ENCODE data around the gene TAS2R40.
A peak's percentile ranks its signal among the peaks of the same experiment; 100 is the strongest.

The TAS2R40 gene

DNA sequence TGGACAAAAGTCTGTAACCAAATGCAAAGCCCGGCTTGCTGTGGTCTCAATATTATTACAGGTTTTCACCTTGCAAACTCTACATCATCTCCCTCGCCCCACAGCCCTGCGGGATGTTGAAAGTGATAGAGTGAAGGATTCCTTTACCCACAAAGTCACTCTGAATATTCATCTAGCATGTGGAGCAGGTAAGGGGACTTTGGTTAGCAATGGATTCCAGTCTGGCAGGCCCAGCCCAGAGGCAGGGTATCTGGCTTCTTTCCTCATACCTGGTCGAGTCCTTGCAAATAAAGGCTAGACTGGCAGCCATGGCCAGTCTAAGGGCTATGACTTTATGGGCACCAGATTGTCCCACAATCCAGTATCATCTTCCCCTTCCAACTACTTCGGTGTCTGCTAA, 3.2 kb downstream of the TAS2R40 start:
- DNase-seq (ENCODE audit: low spot score) = no peak

DNA sequence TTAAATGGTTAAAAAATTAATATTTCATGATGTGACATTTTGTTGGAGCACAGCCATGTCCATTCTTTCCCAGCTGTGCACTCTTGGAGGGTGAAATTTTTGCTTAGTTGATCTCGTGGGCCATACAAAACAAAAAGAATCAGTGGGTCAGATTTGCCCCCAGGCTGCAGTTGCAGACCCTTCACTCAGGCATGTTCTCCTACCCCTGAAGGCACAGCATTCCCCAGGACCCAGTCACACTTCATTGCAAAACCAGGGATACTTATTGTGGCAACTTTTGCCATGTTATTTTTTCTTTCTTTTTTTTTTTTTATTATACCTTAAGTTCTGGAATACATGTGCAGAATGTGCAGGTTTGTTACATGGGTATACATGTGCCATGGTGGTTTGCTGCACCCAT, 6.0 kb downstream of the TAS2R40 start:
- DNase-seq (ENCODE audit: low spot score) = no peak

DNA sequence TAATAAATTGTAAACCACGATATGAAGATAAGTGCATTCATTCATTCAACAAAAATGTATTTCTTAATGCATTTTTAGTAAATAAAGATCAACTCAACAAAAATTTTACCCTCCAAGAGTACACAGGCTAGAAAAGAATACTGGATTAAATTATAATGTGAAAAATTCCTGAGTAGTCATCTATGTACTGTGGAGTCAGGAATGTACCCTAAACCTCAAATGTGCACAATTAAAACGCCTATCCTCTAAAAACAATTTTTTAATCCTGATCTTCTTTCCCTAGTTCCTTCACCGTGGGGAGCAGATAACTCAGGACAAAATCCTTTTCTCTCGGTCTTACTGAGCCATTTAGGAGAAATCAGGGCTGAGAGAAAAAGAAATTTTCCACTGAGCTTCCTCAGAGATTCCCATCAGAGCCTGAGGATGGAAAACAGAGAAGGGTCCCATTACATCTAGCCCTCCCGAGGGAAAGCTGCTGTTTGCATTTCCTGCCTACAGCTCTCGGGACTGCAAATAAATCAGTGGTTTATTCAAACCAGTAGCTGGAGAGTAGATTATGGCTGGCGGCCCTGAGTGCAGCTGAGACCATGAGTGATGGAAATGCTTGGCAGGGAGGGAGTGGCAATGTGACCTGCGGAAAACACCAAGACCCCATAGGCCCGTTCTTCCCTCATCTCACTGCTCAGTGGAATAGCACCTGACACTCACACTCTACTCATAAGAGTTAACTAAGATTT, 7.4 kb downstream of the TAS2R40 start:
- no peak for DNase-seq (ENCODE audit: low spot score)

DNA sequence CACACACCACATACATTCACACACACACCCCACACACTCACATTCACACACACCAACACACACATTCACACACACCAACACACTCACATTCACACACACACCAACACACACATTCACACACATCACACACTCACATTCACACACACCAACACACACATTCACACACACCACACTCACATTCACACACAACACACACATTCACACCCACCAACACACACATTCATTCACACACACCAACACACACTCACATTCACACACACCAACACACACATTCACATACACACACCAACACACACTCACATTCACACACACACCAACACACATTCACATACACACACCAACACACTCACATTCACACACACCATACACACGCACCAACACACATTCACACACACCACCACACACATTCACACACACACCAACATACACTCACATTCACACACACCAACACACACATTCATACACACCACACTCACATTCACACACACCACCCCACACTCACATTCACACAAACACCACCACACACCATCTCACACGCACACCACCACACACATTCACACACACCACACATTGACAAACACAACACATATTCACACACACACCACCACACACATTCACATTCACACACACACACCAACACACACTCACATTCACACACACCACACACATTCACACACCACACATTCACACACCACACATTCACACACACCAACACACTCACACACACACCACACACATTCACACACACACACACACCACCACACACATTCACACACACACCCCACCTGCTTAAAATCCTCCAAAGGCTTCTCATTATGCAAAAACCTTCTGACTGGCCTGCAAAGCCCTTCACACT, 9.0 kb downstream of the TAS2R40 start:
- DNase-seq (ENCODE audit: low spot score) = no peak

DNA sequence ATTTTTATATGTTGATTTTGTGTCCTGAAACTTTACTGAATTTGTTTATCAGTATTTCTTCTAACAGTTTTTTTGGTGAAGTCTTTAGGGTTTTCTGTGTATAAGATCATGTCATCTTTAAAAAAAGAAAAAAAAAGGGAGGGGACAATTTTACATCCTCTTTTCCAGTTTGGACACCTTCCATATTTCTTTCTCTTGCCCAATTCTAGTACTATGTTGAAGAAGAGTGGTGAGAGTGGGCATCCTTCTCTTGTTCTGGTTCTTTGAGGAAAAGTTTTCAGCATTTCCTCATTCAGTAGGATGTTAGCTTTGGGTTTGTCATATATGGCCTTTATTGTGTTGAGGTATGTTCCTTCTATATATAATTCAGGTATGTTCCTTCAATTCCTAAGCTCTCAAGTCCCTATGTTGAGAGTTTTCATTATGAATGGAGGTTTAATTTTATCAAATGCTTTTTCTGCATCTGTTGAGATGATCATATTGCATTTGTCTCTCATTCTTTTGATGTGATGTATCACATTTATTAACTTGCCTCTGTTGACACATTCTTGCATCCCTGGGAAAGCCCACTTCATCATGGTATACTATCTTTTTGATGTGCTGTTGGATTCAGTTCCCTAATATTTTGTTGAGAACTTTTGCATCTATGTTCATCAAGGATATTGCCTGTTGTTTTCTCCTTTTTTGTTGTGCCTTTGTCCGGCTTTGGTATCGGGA, 12.1 kb downstream of the TAS2R40 start:
- no peak for DNase-seq (ENCODE audit: low spot score)

DNA sequence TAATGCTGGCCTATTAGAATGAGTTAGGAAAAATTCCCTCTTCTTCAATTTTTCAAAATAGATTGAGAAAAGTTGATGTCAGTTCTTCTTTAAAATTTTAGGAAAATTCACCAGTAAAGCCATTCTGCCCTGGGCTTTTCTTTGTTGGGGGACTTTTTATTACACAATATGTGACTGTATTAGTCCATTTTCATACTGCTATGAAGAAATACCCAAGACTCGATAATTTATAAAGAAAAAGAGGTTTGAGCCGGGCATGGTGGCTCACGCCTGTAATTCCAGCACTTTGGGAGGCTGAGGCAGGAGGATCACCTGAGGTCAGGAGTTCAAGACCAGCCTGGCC, 12.7 kb downstream of the TAS2R40 start:
- no peak for DNase-seq (ENCODE audit: low spot score)

DNA sequence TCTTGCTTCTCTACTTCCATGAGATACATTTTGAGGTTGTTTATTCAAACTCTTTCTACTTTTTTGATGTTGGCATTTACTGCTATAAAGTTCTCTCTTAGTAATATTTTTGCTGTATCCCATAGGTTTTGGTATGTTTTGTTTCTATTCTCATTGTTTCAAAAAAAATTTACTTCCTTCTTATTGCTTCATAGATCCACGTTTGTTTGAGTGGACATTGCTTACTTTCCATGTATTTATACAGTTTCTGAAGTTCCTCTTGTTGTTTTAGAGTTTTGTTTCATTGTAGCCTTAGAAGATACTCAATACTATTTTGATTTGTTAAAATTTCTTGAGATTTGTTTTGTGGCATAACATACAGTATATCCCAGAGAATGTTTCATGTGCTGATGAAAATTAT, 13.7 kb downstream of the TAS2R40 start:
- no peak for DNase-seq (ENCODE audit: low spot score)

DNA sequence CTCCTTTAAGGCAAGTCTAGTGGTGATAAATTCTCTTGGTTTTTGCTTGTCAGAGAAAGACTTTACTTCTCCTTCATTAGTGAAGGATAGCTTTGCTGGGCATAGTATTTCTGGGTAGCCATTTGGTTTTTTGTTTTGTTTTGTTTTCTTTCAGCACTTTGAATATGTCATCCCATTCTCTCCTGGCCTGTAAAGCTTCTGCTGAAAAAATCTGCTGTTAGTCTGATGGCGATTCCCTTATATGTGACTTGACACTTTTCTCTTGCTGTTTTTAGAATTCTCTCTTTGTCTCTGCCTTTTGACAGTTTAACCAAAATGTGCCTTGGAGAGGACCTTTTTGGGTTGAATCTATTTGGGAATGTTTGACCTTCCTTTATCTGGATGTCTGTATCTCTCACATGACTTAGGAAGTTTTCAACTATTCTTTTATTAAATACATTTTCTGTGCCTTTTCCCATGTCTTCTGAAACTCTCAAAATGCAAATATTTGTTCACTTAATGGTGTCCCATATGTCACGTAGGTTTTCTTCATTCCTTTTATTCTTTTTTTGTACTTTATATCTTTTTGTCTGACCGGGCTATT, 14.7 kb downstream of the TAS2R40 start:
- no peak for DNase-seq (ENCODE audit: low spot score)

DNA sequence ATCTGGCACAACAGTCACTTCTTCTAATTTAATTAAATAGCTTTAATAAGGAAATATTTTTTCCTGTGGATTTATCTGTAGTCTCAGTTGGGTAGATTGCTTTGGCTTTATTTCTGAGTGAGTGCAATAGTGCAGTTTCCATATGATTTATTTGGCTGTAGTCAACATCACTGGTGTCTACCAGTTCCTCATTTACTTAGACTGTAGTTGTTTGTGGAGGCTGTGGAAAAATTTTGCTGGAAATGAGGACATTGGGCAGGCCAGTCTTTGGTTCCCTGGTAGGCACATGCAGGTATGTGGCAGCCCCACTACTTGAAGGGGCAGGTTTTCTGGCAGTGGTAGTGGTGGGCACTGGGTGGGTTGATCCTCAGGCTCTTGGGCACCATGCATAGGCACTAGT, 15.5 kb downstream of the TAS2R40 start:
- no peak for DNase-seq (ENCODE audit: low spot score)

DNA sequence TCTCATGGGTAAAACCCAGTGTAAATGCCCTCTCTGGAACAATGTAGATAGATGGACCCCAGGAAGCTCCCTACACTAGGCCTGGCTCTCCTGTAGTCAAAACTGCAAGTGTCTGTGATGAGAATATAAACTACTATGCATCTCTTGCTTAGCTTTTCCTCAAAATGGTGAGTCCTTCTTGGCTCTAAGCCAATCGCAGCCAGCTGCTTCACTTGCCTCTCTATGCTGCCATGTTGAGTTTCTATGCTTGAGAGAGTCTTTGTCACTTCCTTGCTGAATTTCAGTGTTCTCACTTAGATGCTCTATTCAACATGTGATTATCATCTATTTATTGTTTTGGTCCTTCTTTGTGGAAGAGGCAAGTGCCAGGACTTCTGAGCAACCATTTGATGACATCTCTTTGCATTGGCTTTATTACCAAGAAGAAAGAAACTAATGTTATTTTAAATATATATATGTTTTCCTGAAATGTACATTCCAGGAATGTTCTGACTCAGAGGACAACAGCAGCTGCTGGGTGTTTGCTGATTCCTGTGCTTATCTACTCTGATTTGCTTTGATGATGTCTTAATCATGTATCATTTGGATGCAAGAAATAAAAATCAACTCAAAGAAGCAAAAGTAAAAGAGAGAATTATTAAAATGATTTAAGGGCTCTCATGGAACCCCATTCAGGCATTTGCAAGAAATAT, 16.6 kb downstream of the TAS2R40 start:
- no peak for DNase-seq (ENCODE audit: low spot score)

DNA sequence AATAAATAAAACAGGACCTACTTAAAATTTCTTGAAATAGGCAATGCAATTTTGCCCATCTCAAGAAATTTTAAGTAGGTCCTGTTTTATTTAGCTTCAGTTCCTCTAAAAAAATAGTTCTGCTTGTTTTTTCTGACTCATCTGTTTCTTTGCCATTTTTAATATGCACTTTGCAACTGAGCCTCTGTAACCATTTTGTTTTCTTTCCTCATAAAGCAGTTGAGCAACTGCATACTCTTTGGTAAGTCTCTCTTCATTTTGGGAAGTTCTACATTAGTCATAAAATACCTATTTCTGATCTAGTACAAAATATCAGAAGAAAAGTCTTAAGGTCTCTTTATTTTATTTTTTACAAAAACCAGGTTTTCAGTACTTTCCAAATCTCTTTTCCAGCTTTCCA, 18.0 kb downstream of the TAS2R40 start:
- peak; percentile 31 for DNase-seq (ENCODE audit: low spot score)

DNA sequence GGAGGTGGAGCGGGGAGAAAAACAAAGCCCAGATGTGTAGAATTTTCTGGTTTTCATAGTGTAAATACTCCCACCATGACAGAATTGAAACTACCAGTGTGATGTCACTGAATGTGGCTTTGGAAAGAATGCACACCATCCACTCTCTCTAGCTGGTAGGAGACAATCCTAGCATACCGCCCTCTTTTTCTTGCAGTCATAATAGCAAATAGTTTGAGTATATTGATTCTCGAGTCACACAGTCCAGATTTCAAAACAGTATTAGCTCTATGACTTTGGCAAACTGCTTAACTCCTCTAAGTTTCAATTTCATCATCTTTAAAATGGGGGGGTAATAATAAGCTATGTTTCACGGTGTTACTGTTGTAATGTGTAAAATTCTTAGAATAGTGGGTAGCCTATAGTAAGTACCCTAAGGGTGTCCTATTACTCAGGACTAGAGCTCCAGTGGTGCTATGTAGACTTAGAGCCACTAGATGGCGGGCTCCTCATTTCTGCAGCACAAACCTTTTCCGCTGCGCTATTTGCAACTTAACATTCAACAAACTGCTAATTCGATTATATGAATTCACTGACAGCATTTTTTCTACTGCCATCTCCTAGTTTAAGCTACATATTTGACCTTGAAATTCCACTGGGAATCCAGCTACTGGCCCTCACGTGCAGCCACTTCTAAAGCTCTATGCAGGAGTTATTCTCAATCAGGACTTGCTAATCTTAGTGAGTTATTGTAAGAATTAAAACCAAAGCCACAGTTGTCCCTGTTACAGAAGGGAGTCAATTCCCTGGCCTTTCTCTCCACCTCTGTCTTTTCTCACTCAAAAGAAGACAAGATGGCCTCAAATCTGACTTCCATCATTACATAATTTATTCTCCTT, 18.7 kb downstream of the TAS2R40 start:
- DNase-seq (ENCODE audit: low spot score) = peak; percentile 67

DNA sequence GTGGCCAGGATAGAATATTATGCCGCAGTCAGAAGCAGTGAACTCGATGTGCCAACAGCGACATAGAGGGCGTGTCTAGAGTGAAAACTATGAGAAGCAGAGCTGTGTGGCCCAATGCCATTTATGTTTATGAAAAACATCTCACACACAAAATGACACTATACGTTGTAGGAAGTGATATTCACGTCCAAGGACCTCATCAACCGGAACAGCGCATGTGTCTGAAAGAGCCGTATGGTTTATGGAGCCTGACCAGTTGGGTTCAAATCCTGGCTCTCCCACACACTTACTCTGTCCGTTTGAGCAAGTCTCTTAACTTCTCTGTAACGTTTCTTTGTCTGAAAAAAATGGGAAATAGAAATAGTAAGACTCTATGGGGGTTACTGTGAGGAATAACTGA, 20.5 kb downstream of the TAS2R40 start:
- DNase-seq (ENCODE audit: low spot score) = no peak

DNA sequence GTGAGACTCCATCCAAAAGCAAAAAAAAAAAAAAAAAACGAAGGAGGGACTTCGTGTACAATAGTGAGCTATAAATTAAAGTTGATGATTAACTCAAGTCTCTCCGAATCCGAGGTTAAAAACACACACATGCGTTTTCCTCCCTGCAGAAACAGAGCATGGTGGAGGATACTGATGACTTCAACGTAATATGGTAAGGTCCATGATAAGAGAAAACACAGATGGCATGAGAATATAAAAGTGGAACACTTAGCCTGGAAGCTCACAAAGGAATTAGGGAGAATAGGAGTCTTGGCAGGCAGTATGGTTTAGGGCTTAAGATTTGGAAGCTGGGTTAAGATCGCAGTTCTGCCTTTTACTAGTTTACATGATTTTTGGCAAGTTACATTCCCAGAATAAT, 21.3 kb downstream of the TAS2R40 start:
- DNase-seq (ENCODE audit: low spot score) = no peak

DNA sequence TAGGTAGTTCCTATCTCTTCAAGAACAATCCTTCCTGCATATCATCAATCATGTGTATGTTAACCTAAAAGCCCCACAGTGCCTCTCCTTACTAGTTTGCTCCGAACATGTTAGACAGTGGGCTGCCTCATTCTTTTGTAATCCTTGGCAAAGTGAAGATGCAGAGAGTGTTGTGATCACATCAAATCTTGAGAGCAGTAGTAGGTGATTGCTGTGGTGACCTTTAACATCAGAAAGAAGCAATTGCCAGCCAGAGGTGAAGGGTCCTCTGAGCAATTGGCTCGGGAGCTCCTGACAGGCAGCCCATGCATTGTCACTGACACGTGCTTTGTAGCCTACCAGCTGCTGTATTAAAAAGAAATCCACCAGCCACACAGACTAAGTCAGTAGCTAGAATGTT, 21.8 kb downstream of the TAS2R40 start:
- DNase-seq (ENCODE audit: low spot score) = no peak

DNA sequence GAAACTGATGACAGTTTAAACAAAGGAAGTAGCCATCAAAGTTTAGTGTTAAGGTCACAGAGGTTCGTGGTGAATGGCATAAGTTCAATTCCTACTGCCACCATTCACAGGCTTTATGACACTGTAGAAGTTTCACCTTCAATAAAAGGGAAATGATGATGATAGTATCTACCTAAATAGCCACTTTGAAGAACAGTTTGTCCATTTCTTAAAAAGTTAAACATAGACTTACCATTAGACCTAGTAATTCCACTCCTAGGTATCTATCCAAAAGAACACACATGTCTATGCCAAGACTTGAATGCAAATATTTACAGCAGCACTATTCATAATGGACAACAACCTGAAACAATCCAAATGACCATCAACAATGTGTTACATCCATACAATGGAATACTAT, 22.5 kb downstream of the TAS2R40 start:
- no peak for DNase-seq (ENCODE audit: low spot score)

DNA sequence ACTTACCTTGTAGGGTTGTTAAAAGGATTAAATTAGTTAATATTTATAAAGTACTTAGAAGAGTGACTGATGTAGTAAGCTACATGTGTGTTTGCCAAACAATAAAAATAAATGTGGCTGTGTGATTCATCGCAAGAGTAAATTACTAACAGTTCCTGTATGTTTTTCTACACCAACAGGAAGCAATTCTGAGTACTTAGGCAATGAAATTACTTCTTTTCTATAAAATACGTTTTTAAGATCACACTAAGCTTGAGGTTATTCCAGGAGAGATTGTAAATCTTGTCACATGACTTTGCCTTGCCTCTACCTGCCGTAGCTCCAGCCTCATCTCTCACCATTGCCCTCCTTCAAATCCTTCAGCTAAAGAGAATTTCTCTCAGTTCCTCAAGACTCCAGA, 23.3 kb downstream of the TAS2R40 start:
- peak; percentile 36 for DNase-seq (ENCODE audit: low spot score)

DNA sequence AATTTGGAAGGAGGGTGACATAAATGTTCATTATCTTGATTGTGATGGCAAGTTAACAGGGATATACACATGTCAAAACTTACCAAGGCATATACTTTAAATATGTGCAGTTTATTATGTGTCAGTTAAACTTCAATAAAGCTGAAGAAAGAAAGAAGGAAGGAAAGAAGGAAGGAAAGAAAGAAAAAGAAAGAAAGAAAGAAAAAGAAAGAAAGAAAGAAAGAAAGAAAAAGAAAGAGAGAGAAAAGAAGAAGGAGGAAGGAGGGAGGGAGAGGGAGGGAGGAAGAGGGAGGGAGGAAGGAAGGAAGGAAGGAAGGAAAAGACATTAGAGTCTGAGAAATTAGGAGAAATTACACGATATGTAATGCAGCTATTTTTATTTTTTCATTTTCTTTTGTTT, 25.5 kb downstream of the TAS2R40 start:
- no peak for DNase-seq (ENCODE audit: low spot score)

DNA sequence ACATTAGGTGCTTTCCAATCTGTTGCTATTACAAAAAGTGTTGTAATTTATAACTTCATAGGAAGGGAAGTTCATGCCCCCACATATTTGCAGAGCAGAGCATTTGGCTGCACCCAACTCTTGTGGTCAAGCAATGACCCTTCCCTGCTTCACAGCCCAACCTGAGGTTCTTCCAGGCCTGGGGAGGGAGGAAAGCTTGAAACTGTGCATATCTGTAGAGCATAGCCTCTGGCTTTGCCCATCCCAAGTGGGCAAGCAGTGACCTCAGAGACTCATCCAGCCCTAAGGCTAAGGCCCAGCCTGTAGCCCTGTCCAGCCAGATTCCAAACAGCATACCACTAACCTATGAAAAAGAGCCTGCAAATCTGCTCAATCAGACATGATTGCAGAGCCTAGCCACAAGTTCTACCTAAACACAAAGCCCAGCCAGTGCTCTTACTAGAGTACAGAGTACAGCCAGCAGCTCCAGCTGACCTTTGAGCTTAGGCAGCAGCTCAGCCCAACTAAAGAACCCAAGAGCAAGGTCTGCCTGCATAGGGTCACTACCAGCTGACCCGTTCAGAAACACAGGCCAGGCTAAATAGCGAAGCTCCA, 27.0 kb downstream of the TAS2R40 start:
- DNase-seq (ENCODE audit: low spot score) = no peak

DNA sequence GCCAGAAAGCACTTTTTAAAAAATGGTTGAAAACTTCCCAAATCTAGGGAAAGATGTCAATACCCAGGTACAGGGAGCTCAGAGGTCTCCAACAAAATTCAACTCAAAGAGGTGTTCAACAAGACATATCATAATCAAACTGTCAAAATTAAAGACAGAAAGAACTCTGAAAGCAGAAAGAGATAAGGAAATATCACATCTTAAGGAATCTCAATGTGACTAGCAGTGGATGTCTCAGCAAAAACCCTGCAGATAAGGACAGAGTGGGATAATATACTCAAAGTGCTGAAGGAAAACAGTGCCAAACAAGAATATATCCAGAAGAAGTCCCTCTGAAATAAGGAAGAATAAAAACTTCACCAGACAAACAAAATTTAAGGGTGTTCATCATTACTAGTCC, 28.4 kb downstream of the TAS2R40 start:
- no peak for DNase-seq (ENCODE audit: low spot score)

DNA sequence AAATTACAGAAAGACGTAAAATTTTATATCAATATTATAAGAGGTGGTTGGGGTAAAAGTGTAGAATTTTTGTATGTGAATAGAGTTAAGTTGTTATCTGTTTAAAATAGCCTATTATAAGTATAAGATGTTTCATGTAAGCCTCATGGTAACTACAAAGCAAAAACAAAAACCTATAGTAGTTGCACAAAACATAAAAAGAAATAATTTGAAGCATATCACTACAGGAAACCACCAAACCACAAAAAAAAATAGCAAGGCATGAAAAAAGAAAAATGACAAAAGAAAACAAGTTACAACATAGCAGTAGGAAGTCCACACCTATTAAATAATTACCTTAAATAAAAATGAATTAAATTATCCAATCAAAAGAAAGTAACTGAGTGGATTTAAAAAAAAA, 29.0 kb downstream of the TAS2R40 start:
- DNase-seq (ENCODE audit: low spot score) = no peak
